ENCODE measurements around the gene RPS2.

DNA sequence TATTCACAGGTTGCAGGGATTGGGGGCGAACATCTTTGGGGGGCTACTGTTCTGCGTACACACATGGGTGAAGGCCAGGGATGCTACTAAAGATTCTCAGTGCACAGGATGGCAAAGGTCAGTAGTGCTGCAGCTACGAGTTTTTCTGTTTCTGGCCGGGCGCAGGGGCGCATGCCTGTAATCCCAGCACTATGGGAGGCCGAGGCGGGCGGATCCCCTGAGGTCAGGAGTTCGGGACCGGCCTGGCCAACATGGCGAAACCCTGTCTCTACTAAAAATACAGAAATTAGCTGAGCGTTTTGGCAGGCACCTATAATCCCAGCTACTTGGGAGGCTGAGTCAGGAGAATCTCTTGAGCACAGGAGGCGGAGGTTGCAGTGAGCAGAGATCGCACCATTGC, 48.9 kb upstream of the RPS2 start:
- TF ChIP-seq, protein P1, sequence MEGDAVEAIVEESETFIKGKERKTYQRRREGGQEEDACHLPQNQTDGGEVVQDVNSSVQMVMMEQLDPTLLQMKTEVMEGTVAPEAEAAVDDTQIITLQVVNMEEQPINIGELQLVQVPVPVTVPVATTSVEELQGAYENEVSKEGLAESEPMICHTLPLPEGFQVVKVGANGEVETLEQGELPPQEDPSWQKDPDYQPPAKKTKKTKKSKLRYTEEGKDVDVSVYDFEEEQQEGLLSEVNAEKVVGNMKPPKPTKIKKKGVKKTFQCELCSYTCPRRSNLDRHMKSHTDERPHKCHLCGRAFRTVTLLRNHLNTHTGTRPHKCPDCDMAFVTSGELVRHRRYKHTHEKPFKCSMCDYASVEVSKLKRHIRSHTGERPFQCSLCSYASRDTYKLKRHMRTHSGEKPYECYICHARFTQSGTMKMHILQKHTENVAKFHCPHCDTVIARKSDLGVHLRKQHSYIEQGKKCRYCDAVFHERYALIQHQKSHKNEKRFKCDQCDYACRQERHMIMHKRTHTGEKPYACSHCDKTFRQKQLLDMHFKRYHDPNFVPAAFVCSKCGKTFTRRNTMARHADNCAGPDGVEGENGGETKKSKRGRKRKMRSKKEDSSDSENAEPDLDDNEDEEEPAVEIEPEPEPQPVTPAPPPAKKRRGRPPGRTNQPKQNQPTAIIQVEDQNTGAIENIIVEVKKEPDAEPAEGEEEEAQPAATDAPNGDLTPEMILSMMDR (IDR thresholded peaks at IDR 0.05): no peak
- TF ChIP-seq POLR2A (IDR thresholded peaks at IDR 0.05): no peak
- TF ChIP-seq EP300 (IDR thresholded peaks at IDR 0.05): no peak
